Measurements from ENCODE around the gene SLC27A3.

DNA sequence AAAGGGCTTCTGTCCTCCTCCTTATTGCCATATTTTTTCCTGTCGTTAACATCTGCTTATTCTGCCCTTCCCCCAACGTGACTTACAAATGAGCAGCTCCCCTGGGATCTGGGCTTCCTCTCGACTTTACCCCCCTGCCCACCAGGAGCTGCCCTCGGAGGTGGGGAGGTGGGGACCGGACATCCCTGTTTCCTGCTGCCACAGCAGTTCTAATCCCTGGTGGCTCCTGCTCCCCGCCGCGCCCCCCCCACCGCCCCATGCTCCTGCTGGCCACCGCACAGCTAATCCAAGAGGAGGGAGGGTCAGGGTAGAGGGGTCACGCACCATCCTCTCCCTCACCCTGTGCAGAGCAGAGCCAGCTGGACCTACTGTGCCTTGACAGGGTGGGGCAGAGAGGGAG is 4.4 kb upstream of the SLC27A3 start:
- no peak for TF ChIP-seq POLR2AphosphoS5 (IDR thresholded peaks at IDR 0.05)
- TF ChIP-seq, protein P1, sequence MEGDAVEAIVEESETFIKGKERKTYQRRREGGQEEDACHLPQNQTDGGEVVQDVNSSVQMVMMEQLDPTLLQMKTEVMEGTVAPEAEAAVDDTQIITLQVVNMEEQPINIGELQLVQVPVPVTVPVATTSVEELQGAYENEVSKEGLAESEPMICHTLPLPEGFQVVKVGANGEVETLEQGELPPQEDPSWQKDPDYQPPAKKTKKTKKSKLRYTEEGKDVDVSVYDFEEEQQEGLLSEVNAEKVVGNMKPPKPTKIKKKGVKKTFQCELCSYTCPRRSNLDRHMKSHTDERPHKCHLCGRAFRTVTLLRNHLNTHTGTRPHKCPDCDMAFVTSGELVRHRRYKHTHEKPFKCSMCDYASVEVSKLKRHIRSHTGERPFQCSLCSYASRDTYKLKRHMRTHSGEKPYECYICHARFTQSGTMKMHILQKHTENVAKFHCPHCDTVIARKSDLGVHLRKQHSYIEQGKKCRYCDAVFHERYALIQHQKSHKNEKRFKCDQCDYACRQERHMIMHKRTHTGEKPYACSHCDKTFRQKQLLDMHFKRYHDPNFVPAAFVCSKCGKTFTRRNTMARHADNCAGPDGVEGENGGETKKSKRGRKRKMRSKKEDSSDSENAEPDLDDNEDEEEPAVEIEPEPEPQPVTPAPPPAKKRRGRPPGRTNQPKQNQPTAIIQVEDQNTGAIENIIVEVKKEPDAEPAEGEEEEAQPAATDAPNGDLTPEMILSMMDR (IDR thresholded peaks at IDR 0.05): no peak
